GM21381 (cell line): ENCODE data around the gene LTBP1.
A peak's percentile ranks its signal among the peaks of the same experiment; 100 is the strongest.
"Not testable (repeated sequence)": the region's sequence is repeated elsewhere in the genome, so short reads cannot be mapped to it uniquely, and the experiment has no call there.

Source experiments
- ATAC-seq: cut with Tn5 transposase; IDR thresholded peaks from one replicate; pipeline ENCODE4 v1.9.1; 2021; ENCODE audit warnings: mild to moderate bottlenecking, moderate library complexity; ENCODE audit not compliant: unreplicated experiment

LTBP1 gene, protein sequence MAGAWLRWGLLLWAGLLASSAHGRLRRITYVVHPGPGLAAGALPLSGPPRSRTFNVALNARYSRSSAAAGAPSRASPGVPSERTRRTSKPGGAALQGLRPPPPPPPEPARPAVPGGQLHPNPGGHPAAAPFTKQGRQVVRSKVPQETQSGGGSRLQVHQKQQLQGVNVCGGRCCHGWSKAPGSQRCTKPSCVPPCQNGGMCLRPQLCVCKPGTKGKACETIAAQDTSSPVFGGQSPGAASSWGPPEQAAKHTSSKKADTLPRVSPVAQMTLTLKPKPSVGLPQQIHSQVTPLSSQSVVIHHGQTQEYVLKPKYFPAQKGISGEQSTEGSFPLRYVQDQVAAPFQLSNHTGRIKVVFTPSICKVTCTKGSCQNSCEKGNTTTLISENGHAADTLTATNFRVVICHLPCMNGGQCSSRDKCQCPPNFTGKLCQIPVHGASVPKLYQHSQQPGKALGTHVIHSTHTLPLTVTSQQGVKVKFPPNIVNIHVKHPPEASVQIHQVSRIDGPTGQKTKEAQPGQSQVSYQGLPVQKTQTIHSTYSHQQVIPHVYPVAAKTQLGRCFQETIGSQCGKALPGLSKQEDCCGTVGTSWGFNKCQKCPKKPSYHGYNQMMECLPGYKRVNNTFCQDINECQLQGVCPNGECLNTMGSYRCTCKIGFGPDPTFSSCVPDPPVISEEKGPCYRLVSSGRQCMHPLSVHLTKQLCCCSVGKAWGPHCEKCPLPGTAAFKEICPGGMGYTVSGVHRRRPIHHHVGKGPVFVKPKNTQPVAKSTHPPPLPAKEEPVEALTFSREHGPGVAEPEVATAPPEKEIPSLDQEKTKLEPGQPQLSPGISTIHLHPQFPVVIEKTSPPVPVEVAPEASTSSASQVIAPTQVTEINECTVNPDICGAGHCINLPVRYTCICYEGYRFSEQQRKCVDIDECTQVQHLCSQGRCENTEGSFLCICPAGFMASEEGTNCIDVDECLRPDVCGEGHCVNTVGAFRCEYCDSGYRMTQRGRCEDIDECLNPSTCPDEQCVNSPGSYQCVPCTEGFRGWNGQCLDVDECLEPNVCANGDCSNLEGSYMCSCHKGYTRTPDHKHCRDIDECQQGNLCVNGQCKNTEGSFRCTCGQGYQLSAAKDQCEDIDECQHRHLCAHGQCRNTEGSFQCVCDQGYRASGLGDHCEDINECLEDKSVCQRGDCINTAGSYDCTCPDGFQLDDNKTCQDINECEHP (N-terminal part only)

DNA sequence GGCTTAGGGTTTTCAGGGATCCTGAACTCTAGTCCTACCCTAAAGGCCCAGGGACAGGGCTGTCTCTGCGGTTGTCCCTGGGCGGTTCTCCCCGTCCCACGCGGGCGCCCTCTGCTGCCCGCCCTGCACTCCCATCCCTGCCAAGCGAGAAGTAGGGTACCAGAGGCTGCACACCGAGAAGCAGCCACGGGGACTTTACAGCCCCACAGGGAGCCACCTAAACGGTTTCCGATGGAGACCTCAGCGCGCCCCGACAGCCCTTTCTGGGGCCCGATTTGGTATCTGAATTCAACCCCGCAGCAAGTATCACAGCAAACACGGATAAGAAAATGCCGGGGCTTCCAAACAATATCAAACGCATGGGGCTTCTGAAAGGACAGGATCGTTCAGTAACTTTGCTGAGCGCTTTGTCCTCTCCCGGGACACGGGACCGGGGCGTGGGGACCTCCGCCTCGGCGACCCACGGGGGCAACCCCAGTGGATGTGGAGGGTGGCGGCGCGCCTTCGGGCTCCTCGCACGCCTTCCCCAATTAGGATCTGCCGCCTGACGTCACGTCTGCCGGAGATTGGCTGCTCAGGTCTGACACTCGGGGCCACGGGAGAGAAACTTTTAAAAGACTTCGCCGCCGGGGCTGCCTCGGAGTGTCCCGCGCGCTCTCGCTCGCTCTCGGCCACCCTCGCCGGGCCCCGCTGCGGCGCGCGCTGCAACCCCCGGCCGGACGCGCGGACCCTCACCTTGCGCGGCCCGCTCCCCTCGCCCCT is at the start of gene LTBP1:
LTBP1 (plus strand) TSS at position 640 of the 762 bp plus-strand sequence. CDS start 372 bp downstream, outside the sequence.
- peak; percentile 67 for ATAC-seq

DNA sequence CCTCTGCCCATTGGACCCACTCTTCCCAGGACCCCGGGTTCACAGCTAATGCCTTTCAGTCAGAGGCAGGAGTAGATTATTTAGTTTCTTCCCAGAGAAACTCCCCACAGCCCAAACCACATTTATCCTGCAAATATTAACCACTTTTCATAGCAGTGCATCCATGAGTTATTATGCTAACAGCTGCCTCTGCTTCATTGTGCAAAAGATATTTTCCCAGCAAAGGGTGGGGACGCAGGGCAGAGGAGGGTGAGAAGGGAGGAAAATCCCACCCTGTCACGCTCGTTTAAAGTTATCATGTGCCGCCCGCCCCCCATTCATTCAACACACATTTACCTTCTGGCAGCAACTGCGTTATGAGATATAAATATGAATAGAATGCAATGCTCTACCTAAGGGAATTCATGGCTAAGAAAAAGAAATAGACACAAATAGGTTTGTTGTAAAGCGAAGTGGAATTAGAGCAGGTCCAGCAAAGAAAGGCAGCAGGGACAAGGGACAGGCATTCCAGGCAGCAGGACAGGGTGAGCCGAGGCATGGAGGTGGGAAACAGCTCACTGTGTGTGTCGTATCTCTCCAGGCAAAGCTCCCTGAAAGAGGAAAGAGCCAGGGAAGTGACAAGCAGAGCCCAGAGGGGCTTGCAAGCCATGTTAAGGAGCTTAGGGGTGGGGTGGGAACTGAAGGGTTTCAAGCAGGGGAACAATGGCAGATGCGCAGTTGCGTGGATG is 46.3 kb upstream of the LTBP1 start:
- ATAC-seq, result no peak

GRCh38 chr2:32901313-32901712 is 45.4 kb upstream of the LTBP1 start:
- ATAC-seq, result no peak

DNA sequence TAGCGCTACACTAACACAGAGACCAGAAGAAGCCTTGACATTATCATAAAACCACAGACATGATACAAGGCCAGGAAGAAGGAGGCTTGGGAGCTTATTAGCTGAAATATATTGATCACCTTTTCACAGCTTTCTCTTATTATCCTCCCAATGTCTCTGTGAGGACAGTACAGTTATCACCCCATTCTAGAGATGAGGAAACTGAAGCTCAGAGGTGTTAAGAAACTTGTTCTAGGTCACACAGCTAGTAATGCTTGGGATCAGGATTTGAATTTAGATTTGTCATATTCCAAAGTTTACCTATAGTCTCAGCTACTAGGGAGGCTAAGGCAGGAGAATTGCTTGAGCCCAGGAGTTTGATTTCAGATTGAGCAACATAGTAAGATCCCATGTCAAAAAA is 44.6 kb upstream of the LTBP1 start:
- no peak for ATAC-seq

GRCh38 chr2:32902986-32903385 is 43.8 kb upstream of the LTBP1 start:
- ATAC-seq, result no peak

DNA sequence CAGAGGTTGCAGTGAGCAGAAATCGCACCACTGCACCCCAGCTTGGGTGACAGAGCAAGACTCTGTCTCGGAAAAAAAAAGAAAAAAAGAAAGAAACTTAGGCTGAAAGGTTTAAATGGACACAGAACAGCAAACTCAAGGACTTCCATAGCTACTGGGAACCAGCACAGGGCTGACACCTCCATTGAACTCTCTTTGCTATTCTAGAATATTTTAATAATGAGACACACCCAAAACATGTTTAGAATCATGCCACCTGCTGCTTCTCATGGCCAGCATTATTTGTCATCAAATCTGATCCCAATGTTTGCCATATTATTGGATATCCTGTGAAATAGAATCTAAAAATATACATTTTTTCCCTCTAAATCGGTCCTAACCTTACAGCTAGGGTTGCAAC is 42.7 kb upstream of the LTBP1 start:
- ATAC-seq, result no peak

DNA sequence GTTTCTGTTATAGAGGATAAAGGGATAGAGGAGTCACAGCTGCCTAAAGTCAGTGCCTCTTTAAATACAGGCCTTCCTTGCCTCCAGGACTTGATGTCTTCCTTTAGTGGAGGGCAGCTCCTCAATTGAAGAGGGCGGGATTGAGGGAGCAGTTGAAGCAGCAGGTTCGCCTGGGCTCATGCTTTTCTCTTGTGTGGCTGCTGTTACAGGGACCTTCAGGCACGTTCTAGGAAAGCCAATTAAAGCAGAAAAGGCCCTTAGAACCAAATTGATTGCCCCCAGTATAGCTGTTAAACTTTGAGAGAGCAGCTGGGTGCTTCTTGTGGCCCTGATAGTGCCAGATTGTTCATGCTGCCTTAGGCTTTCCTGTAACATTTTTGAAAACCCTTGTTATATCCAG is 42.0 kb upstream of the LTBP1 start:
- no peak for ATAC-seq

DNA sequence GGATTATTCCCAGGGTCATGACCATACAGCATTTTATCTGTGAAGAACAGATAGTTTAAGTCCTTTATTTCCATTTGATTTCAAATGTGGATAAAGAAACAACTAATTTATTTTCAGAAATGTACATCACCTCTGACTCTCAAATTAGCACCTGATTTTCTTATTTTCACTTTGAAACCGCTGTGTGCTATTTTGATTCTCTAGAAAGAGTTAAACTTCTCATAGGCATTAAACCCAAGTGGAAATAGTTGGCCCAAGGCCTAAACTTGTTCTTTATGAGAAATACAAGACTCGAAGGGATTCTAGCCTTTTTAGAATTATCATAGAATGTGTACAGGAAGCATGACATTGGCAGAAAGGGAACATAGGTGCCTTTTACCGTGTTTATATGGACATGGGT is 41.5 kb upstream of the LTBP1 start:
- ATAC-seq, result no peak

- ATAC-seq, result peak; percentile 80
Observed at GRCh38 chr2:32910883-32911598, 35.7 kb upstream of the LTBP1 start.

DNA sequence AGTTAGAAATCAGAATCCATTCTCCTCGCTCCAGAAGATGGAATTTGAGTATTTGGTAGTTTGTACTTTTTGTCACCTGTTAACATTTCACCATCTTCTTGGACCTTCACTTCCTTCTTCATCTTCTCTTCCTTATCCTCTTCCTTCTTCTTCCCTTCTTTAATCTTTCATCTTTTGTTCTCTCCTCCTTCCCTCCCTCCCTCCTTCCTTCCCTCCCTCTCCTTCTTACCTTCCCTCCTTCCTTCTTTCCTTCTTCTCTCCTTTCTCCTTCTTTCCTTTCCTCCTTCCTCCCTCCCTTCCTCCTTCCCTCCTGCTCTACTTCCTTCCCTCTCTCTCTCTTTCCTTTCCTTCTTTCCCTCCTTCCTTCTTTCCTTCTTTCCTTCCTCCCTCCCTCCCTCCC is 31.1 kb upstream of the LTBP1 start:
- no peak for ATAC-seq

DNA sequence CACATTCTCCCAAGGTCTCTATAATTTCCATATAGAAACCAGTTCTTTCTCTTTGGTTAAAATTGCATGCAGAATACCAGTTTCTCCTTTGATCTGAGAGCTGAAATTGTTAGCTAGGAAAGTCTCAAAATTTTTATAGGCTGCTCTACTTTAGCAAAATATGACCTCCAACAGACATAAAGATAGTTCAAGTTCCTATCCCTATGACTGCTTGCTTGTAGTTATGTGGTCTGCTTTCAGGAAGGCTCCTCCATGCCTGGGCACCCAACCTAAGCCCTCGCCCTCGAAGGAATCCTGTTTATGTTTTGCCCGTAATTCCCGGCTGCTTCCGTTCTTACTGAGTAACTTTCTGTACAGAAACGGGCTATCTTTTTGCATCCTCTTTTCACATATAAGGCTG is 28.0 kb upstream of the LTBP1 start:
- no peak for ATAC-seq

DNA sequence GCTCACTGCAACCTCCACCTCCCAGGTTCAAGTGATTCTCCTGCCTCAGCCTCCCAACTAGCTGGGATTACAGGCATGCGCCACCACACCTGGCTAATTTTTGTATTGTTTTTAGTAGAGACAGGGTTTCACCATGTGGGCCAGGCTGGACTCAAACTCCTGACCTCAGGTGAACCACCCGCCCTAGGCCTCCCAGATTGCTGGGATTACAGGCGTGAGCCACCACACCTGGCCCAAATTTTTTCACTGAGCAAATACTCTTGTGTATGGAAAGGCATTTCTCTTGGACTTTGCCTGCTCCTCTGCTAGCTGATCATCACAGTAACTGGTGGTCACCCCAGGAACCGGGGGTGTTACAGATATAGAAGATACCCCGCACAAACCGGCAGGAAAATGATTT is 26.9 kb upstream of the LTBP1 start:
- ATAC-seq, result not testable (repeated sequence)

DNA sequence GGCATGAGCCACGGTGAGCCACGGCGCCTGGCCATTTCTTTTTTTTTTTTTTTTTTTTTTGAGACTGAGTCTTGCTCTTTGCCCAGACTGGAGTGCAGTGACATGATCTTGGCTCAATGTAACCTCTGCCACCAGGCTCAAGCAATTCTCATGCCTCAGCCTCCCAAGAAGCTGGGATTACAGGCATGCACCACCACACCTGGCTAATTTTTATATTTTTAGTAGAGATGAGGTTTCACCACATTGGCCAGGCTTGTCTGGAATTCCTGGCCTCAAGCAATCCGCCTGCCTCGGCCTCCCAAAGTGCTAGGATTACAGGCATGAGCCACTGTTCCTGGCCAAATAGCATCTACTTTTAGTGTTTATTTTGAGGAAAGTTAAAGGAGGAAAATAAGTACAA is 25.3 kb upstream of the LTBP1 start:
- not testable (repeated sequence) for ATAC-seq

GRCh38 chr2:32922501-32922900 is 24.3 kb upstream of the LTBP1 start:
- ATAC-seq, result no peak

GRCh38 chr2:32923109-32923508 is 23.6 kb upstream of the LTBP1 start:
- no peak for ATAC-seq

GRCh38 chr2:32925283-32925815 is 21.4 kb upstream of the LTBP1 start:
- no peak for ATAC-seq

GRCh38 chr2:32925976-32926707 is 20.6 kb upstream of the LTBP1 start:
- ATAC-seq, result no peak

DNA sequence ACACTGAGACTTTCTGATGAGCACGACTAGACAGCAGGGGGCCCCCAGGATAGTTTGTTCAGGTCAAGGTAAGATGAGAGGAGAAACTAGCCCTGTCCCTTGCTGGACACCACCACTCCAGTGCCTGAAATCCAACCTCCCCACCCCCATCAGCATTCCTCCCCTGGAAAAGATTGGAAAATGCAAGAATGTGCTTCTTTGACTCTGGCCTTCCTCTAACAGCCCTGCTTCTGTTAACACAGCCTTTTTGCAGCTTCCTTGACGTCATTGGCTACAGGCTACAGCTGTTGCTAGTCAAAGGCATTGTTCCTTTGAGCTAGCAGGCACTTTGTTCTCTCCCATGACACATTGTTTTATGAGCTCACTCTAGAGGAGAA is 20.1 kb upstream of the LTBP1 start:
- no peak for ATAC-seq
